ENCODE results near the gene INVS. TPM values are rescaled to one million over a fixed set of nuclear protein-coding genes. Genes with fewer than 3 reads are reported as not detected.
A peak's percentile ranks its signal among the peaks of the same experiment; 100 is the strongest.

Gene INVS
- polyA plus RNA-seq, 1 of the 3 experiments (the other 2 are of a cell fraction), result 8.1 TPM

DNA sequence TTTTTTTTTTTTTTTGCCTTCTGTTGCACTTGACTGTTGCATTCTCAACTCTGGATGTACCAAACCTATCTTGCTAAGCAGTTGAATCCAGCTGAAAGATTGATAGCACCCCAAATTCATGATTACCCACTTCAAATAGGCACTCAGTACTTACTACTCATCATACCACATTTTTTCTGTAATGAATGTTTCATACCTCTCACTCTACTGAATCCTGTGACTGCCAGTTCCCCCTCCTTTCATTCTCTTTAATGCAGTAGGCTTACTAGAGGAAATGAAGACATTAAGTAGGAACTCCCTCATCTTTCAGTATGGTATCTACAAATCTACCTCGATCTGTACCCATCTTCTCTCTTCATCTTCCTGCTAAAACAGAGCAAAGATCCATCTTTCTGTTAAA, 6.8 kb downstream of the INVS start (continued):
- TF ChIP-seq RAD21 (IDR thresholded peaks at IDR 0.05; ENCODE audit: low read length) (no peak), EZH2phosphoT487 (IDR thresholded peaks at IDR 0.05; ENCODE audit: borderline replicate concordance, low read depth) (no peak), MXI1 (IDR thresholded peaks at IDR 0.05; ENCODE audit: low read depth, low read length) (no peak), CHD2 (IDR thresholded peaks at IDR 0.05; ENCODE audit: low read length, partially characterized antibody) (no peak)

DNA sequence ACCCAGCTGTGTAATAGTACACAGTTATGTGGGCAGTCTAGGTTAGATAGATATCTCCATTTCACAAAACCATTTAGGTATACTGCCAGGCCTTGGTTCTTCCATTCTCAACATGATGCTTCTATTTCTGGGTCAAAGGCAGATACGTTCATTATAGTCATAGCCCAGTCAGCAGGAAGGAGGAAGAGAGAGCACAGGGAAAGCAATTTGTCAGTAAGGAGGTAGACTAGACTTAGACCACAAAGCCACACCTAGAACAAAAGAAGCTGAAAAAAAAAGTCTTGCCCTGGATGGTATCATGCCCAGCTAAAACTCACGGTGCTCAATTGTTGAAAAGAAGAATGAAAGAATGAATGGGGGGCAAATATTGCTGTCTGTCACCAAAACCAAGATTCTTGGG, 7.6 kb downstream of the INVS start:
- H4K20me1 ChIP-seq (ENCODE audit: insufficient read depth), result no peaks in the 10 kb centered on the region
- peaks cover 2 to 22% of the 10 kb centered on the region in 2 experiments; a peak in 3 of 4 replicates for H3K4me1 ChIP-seq (ENCODE audit: control insufficient read depth in 1 of 2, insufficient read depth in 2 of 2, low read depth in 1 of 2, low read length in 1 of 2)
- peaks cover 29% of the 10 kb centered on the region; the same call in 1 of the 2 replicates for H3K79me2 ChIP-seq (ENCODE audit: insufficient read depth)
- no peaks in the 10 kb centered on the region for H3K9me3 ChIP-seq
- POLR2A ChIA-PET, result no interaction called here
- no peak overlapping the region for H3K27ac ChIP-seq (ENCODE audit: low read depth in 2 of 2, low read length in 1 of 2)
- no peak for TF ChIP-seq SIN3A (IDR thresholded peaks at IDR 0.05; ENCODE audit: borderline replicate concordance, low read depth, low read length)
- no peak for TF ChIP-seq RFX5 (IDR thresholded peaks at IDR 0.05; ENCODE audit: low read length)
- no peak for TF ChIP-seq MEF2A (IDR thresholded peaks at IDR 0.05; ENCODE audit: borderline replicate concordance, low read depth)
- TF ChIP-seq, protein P1, sequence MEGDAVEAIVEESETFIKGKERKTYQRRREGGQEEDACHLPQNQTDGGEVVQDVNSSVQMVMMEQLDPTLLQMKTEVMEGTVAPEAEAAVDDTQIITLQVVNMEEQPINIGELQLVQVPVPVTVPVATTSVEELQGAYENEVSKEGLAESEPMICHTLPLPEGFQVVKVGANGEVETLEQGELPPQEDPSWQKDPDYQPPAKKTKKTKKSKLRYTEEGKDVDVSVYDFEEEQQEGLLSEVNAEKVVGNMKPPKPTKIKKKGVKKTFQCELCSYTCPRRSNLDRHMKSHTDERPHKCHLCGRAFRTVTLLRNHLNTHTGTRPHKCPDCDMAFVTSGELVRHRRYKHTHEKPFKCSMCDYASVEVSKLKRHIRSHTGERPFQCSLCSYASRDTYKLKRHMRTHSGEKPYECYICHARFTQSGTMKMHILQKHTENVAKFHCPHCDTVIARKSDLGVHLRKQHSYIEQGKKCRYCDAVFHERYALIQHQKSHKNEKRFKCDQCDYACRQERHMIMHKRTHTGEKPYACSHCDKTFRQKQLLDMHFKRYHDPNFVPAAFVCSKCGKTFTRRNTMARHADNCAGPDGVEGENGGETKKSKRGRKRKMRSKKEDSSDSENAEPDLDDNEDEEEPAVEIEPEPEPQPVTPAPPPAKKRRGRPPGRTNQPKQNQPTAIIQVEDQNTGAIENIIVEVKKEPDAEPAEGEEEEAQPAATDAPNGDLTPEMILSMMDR (IDR thresholded peaks at IDR 0.05), result no peak
- TF ChIP-seq, protein P2, sequence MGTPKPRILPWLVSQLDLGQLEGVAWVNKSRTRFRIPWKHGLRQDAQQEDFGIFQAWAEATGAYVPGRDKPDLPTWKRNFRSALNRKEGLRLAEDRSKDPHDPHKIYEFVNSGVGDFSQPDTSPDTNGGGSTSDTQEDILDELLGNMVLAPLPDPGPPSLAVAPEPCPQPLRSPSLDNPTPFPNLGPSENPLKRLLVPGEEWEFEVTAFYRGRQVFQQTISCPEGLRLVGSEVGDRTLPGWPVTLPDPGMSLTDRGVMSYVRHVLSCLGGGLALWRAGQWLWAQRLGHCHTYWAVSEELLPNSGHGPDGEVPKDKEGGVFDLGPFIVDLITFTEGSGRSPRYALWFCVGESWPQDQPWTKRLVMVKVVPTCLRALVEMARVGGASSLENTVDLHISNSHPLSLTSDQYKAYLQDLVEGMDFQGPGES (IDR thresholded peaks at IDR 0.05; ENCODE audit: low read depth, low read length), result no peak
- TF ChIP-seq, protein P3, sequence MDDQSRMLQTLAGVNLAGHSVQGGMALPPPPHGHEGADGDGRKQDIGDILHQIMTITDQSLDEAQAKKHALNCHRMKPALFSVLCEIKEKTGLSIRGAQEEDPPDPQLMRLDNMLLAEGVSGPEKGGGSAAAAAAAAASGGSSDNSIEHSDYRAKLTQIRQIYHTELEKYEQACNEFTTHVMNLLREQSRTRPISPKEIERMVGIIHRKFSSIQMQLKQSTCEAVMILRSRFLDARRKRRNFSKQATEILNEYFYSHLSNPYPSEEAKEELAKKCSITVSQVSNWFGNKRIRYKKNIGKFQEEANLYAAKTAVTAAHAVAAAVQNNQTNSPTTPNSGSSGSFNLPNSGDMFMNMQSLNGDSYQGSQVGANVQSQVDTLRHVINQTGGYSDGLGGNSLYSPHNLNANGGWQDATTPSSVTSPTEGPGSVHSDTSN (IDR thresholded peaks at IDR 0.05), result no peak
- TF ChIP-seq NFIC (IDR thresholded peaks at IDR 0.05; ENCODE audit: borderline replicate concordance), result no peak
- H3K9ac ChIP-seq, result no peak overlapping the region
- peaks cover 61 to 66% of the 10 kb centered on the region in 2 experiments for H3K36me3 ChIP-seq (replicated peaks in 1 of 2; ENCODE audit: control insufficient read depth in 1 of 2, insufficient read depth in 2 of 2, low read length in 1 of 2)
- no peaks in the 10 kb centered on the region for H3K9me2 ChIP-seq
- no peak overlapping the region for H3K4me2 ChIP-seq
- no peak for DNase-seq
- peaks cover 13% of the 10 kb centered on the region for H3F3A ChIP-seq (replicated peaks; ENCODE audit: insufficient read depth)
- H3K27me3 ChIP-seq (ENCODE audit: insufficient read depth), result no peaks in the 10 kb centered on the region
- no peak overlapping the region for H2AFZ ChIP-seq (ENCODE audit: low read depth)
- H3K4me3 ChIP-seq (ENCODE audit: low read depth in 2 of 2, low read length in 1 of 2), result no peak overlapping the region
- CTCF ChIA-PET, result interaction anchor here (0.6 kb wide), 1 partner anchor 14 kb away, joined by 3 read pairs; no protein-coding TSS in a partner anchor
- WGBS (ENCODE audit: low lambda C conversion rate), result 89% methylated on average over 2 of the region's 2 CpGs

DNA sequence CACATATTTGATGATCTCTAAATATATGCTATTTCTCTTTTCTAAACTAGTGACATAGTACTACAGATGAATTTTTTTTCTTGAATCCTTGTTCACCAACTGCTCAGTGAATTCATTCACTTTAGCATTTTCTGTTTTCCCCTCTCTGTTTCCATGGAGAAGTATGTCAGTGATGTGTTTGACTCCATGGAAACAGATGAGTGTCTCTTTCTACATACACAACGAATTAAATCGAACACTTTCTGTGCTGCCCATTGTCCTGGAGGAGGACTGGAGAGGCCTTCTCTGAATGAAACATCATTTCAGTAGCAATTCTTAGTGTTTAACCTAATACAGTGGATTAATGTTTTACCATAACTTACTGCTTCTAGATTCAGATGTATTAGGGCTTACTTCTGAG, 9.5 kb downstream of the INVS start:
- Histone ChIP-seq H3F3A (replicated peaks; ENCODE audit: insufficient read depth) (peaks cover 20% of the 10 kb centered on the region), H3K4me2 (no peak overlapping the region), H3K9ac (no peak overlapping the region), H3K36me3 (replicated peaks in 1 of 2; ENCODE audit: control insufficient read depth in 1 of 2, insufficient read depth in 2 of 2, low read length in 1 of 2) (peaks cover 62 to 75% of the 10 kb centered on the region in 2 experiments), H3K4me1 (ENCODE audit: control insufficient read depth in 1 of 2, insufficient read depth in 2 of 2, low read depth in 1 of 2, low read length in 1 of 2) (peaks cover 2 to 29% of the 10 kb centered on the region in 2 experiments; a peak in 3 of 4 replicates), H3K4me3 (ENCODE audit: low read depth in 2 of 2, low read length in 1 of 2) (no peak overlapping the region), H2AFZ (ENCODE audit: low read depth) (no peak overlapping the region), H3K79me2 (ENCODE audit: insufficient read depth) (peaks cover 39% of the 10 kb centered on the region; the same call in 1 of the 2 replicates), H3K9me2 (no peaks in the 10 kb centered on the region), H3K27me3 (ENCODE audit: insufficient read depth) (no peaks in the 10 kb centered on the region), H3K27ac (ENCODE audit: low read depth in 2 of 2, low read length in 1 of 2) (peak overlapping the region in 1 of 2 experiments; percentile 11; a peak in 1 of 4 replicates), H3K9me3 (no peaks in the 10 kb centered on the region), H4K20me1 (ENCODE audit: insufficient read depth) (no peaks in the 10 kb centered on the region)
- no peak for DNase-seq
- 98% methylated on average over 2 of the region's 2 CpGs for WGBS (ENCODE audit: low lambda C conversion rate)
- TF ChIP-seq, protein P4, sequence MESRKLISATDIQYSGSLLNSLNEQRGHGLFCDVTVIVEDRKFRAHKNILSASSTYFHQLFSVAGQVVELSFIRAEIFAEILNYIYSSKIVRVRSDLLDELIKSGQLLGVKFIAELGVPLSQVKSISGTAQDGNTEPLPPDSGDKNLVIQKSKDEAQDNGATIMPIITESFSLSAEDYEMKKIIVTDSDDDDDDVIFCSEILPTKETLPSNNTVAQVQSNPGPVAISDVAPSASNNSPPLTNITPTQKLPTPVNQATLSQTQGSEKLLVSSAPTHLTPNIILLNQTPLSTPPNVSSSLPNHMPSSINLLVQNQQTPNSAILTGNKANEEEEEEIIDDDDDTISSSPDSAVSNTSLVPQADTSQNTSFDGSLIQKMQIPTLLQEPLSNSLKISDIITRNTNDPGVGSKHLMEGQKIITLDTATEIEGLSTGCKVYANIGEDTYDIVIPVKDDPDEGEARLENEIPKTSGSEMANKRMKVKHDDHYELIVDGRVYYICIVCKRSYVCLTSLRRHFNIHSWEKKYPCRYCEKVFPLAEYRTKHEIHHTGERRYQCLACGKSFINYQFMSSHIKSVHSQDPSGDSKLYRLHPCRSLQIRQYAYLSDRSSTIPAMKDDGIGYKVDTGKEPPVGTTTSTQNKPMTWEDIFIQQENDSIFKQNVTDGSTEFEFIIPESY (IDR thresholded peaks at IDR 0.05; ENCODE audit: borderline replicate concordance, low read depth), result no peak
- TF ChIP-seq MXI1 (IDR thresholded peaks at IDR 0.05; ENCODE audit: low read depth, low read length), result no peak
- no peak for TF ChIP-seq GABPA (IDR thresholded peaks at IDR 0.05; ENCODE audit: low read depth)
- no peak for TF ChIP-seq TCF12 (IDR thresholded peaks at IDR 0.05)
- TF ChIP-seq, protein P3 (IDR thresholded peaks at IDR 0.05), result no peak
- no peak for TF ChIP-seq SIN3A (IDR thresholded peaks at IDR 0.05; ENCODE audit: borderline replicate concordance, low read depth, low read length)
- TF ChIP-seq MEF2A (IDR thresholded peaks at IDR 0.05; ENCODE audit: borderline replicate concordance, low read depth), result no peak
- TF ChIP-seq, protein P5, sequence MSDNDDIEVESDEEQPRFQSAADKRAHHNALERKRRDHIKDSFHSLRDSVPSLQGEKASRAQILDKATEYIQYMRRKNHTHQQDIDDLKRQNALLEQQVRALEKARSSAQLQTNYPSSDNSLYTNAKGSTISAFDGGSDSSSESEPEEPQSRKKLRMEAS (IDR thresholded peaks at IDR 0.05; ENCODE audit: low read depth), result no peak
- no peak for TF ChIP-seq RFX5 (IDR thresholded peaks at IDR 0.05; ENCODE audit: low read length)
- TF ChIP-seq GATA2 (CRISPR knock-in tag; IDR thresholded peaks at IDR 0.05), result no peak
- no peak for TF ChIP-seq JUND (IDR thresholded peaks at IDR 0.05)
- ChIA-PET CTCF (no interaction called here), POLR2A (no interaction called here)

All from SK-N-SH (cell line).